HG03354 (cell line): ENCODE results near the gene CRYBB1.

ENCODE experiments used
- ATAC-seq: cut with Tn5 transposase; IDR thresholded peaks from one replicate; pipeline ENCODE4 v1.9.1; 2021; ENCODE audit warnings: mild to moderate bottlenecking; ENCODE audit not compliant: unreplicated experiment, poor library complexity, severe bottlenecking

Gene CRYBB1

DNA sequence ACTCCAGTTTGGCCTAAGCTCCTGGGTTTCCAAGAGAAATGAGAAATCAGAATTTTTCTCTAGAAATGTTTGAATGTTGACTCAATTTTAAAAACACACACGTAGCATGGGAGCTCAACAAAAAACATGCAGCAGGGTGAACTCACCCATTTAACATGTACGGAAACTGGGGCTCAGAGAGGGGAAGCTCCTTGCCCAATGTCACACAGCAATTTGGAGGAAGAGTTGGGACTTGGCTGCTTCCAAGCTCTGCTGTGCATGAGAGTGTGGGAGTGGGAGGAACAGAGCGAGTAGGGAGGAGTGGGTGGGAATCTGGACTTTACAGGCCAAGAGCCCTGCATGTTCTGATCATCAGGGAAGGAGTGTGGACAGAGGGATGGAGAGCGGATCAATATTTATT is 33.8 kb downstream of the CRYBB1 start:
- no peak for ATAC-seq

DNA sequence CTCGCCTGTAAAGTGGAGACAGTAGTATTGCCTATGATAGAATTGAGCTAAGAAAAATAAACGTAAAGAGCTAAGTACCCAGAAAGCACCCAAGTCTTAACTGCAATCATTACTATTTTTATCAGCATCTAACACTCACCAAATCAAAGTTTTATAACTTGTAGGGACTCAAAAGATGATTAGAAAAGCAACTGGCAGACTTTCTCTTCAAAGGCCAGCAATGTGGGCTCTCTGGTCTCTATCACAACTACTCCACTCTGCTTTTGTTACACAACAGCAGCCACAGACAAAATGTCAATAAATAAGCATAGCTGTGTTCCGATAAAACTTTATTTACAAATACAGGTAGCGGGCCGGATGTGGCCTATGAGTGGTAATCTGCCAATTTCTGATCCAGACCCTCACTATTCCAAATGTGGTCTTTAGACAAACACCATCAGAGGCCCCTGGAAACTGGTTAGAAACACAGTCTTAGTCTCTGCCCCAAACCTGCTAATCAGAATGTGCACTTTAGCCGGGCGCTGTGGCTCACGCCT is 36.1 kb downstream of the CRYBB1 start:
- ATAC-seq, result no peak

DNA sequence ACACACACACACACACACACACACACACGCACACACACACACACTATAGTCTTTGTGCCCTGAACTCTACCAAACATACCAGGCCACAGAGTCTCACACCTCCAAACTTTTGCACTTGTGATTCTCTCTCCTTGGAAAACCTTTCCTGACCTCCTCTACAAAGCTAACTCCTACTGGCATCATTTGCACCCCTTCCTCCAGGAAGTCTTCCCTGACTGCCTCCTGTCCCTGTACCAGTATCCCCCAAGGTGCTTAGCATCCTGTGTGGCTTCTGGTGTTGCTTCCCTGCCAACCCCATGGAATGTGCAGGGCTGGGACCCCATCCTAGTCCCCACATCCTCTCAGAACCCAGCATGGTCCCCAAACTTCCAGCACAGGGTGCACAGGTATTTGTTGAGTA is 36.8 kb downstream of the CRYBB1 start:
- ATAC-seq, result no peak

DNA sequence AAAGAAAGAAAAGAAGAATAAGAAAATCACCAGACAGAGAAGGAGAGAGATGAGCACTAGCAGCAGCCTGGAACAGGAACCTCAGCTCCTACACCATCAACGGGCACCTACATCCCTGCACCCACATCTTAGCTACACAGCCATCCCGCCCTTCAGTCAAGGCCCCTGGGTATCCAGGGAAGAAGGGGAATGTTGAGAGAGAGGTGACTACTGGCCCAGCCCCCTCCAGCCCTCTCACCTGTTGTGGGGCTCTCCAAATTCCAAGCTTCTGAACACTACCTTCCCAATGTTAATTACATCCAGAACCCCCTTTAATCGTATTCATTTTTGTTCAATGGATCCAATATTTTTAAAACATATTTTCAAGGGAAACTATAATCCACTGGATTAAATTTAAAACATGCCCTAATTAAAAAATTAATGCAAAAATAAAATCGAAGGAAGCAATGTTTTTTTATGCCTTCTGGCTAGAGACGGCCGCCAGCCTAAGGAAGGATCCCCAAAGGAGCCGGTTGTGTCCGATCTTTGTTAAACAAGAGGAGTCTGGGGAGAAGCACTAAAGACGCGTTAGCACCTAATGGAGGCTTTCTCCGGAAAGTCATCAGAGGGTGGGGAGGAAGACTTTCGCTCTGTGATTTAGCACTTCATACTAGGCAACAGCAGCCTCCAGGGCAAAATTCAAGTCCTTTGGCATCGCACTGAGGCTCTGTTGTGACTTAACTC is 37.4 kb downstream of the CRYBB1 start:
- no peak for ATAC-seq

DNA sequence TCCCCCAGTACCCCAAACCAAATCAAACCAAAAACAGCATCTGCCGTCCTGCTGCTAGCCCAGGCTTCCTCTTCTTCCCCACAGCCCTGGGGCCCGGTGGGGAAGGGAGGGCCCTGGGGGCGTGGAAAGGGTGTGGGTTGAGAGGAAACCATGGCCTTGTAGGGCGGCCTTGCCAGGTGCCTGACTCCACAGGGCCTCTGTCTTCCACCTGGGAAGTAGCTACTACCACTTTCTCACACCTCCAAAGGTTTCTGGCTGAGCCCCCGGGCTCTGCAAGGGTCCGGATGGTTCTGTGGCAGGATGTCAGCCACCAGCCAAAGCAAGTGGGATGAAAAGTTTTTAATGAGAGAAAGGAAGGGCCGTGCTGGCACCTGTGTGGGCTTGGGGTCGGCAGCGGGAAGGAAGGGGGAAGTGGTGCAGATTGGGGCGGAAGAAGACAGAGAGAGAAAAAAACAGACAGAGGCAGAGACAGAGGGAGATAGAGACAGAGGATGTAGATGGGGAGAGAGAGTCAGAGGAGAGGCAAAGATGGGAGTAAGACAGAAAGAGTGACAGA is 38.4 kb downstream of the CRYBB1 start:
- peak; percentile 85 for ATAC-seq

DNA sequence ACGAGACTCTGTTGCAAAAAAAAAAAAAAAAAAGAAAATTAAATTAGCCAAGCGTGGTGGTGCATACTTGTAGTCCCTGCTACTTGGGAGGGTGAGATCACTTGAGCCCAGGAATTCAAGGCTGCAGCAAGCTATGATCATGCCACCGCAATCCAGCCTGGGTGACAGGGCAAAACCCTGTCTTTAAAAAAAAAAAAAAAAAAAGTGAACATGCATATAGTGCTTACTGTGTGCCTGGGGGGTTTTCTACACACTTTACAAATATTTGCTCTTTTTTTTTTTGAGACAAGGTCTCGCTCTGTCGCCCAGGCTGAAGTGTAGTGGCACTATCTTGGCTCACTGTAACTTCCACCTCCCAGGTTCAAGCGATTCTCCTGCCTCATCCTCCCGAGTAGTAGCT is 40.7 kb downstream of the CRYBB1 start:
- ATAC-seq, result no peak

DNA sequence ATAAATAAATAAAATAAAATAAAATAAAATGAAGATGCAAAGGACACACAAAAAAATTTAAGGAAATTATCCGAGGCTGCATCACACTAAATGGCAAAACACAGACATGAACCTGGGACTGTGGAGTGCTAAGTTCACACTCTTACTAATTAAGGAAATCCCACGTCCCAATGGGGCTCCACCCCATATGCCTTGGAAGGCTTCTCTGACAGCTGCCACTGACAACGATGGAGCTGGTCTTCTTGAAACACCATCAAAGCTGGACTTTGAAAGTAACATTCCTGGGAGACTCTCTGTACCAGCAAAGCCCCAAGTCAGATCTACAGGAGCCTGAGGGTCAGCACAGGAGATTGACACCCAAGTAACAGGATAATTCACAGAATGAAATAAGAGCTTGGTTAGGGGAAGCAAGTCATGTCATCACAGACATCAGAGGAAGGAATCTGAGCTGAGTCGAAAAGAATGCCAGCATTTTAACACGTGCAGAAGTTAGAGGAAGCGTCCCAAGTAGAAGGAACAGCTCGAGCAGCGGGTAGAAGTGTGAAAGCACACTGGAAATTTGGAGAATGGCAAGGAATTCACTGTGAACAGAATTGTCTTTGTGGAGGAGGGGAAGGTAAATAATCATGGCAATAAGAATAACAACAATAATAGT is 41.7 kb downstream of the CRYBB1 start:
- ATAC-seq, result no peak

DNA sequence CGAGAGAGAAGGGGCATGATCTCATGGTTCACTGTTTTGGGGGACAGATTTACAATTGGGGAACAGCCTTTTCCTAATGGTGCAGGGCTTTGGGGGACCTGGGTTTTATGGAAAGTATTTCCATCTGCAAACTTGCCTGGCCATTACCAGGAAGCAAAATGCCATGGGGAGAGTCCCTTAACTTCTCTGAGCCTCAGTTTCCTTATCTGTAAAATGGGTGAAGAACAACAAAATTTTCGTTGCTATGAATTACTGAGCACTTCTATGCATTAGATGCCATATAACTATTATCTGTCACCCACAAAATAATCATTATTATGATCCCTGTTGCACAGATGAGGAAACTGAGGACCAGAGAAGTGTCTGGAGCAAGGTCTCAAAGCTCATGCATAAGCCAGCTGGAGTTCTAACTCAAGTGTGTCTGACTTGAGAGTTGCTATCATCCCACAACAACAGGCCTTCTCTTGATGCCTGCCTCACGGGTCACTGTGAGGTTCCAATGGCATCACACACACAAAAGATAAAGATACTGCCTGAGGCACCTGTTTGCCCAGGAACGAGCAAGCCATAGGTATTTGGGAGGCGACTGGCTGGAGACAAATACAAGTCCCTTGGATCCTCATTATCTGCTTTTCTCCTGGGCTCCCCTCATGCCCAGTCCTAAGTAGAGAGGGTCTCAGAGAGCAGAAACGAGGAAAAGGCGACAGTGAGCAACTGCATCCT is 43.7 kb downstream of the CRYBB1 start:
- ATAC-seq, result no peak

DNA sequence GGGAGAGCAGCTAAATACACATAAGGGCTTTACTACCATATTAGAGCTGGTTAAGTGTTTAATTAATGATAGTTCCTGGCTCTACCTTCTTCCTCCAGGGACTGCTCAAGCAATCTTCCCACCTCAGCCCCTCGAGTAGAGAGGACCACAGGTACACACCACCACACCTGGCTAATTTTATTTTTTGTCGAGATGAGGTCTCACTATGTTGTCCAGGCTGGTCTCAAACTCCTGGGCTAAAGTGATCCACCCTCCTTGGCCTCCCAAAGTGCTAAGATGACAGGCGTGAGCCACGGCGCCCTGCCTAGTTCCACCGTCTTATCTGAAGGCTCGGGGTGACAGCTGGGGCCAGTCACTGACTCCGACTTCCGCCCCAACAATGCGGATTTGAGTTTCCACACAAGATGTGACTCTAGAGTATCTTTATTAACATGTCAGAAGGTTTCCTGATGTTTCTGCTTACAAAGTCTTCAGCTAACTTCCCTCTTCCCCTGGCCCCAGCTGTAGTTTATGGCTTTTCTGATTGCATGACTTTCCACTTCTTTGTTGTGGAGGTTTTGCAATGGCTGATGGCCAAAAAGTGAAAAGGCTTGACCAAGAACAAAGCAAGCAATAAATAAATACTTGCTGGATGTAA is 44.7 kb downstream of the CRYBB1 start:
- ATAC-seq, result no peak

DNA sequence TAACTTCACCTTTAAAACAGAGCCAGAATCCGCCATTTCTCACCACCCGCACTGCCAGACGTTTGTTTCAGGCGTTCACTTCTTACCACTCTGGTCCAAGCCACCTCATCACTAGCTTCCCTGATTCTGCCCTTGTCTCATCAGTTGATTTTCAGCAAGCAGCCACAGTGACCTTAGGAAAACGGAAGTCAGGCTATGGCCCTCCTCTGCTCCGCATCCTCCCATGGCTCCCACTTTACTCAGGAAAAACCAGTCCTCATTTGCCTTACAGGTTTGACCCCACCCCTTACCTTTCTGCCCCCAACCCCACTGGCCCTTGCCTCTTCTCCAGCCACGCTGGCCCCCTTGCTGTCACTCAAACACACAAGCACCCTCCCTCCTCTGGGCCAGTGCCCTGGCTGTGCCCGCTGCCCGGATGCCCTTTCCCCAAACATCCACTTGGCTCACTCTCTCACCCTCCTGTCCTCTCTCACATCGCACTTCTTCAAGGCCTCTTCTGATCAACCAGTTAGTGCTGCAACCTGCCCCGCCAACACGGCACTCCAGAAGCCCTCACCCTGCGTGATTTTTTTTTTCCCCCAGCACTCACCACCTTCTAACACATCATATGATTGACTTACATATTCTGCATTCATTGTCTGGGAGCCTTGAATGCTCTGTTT is 46.8 kb downstream of the CRYBB1 start:
- ATAC-seq, result no peak

DNA sequence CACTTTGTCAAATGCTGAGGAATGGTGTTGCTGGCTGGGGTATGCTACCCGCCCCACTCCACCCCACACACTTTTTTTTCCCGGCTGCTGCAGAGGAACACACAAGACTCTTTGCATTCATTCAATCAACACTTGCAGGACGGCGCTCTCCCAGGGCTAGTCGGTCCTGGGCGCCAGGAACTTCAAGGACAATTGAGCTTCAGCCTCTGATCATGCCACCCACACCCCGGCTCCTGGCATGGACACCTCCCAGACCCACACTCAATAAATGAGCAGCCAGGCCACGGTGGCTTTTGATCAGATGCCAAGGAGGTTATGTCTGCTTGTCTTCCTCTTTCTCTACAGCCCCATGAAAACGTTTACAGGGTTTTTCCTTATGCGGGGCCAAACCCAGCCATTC is 47.7 kb downstream of the CRYBB1 start:
- ATAC-seq, result no peak

DNA sequence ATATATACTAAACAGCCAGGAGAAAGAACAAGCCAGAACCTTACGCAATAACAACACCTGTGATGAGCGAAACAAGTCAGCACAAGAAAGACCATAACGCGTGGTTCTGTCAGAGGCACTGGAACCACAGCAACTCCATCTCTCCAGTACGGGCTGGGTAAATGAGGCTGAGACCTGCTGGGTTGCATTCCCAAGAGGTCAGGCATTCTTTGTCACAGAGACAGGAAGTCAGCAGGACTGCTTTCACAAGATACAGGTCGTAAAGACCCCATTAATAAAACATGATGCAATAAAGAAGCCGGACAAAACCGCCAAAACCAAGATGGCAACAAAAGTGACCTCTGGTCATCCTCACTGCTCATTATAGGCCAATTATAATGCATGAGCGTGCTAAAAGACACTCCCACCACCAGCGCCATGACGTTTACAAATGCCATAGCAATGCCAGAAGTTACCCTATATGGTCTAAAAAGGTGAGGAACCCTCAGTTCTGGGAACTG is 49.6 kb downstream of the CRYBB1 start:
- ATAC-seq, result no peak

DNA sequence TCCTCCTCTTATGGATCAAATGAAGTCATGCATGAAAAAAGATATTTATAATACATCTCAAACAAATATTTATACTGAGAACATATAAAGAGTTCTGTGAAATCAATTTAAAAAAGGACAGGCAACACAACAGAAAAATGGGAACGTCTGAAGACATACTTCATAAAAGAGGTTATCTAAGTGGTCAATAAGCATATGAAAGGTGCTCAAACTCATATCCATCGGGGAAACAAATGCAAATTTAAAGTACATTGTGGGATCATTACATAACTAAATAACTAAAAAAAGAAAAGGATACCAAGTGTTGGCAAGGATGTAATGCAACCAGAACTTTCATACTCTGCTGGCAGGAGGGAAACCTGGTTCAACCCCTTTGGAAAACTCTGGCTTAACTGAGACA is 50.2 kb downstream of the CRYBB1 start:
- no peak for ATAC-seq

DNA sequence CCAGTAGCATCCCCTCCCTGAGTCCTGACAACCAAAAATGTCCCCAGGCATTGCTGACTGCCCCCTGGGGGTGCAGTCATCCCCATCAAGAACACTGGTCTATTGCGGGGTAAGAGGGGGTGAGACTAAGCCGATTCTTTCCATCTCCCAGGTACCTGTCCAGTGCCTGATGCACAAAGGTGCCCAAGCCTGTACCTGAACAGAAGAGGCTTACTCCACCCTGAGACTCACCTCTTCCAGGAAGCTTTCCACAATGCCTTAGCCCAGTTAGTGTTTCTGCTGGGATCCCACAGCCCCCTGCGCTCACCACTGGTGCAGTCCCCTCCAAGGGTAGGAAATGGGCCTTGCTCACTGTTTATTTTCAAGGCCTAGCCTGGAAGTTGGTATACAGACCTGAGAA is 50.8 kb downstream of the CRYBB1 start:
- ATAC-seq, result no peak

DNA sequence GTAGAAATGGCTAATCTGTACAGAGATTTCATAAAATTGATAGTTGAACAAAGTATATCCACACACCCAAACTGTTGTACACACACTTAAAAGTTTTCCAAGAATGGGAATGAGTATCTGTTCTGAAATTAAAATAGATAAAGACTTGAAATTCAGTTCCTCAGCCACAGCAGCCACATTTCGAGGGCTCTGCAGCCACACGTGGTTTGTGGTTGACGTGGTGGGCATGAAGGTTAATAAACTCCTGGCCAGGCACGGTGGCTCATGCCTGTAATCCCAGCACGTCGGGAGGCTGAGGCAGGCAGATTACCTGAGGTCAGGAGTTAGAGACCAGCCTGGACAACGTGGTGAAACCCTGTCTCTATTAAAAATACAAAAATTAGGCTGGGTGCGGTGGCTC is 51.9 kb downstream of the CRYBB1 start:
- no peak for ATAC-seq

DNA sequence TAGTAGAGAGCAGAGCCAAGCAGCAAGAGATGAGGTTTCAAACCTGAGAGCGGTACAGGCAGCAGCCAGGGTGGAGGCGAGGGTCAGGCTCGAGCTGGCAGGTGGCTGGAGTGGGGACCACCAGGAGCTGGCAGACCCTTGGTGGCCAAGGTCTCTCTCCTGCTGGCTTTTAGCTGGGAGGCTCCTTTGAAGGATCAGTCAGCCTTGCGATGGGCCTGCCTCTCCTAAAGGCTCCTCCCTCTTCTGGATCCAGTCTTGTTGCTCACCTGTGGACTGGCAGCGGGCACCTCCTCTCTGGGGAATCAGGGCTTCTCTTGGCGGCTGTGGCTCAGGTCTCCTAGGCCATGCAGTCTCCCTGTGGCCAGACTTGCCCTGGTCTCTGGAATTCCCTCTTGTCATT is 52.6 kb downstream of the CRYBB1 start:
- no peak for ATAC-seq

DNA sequence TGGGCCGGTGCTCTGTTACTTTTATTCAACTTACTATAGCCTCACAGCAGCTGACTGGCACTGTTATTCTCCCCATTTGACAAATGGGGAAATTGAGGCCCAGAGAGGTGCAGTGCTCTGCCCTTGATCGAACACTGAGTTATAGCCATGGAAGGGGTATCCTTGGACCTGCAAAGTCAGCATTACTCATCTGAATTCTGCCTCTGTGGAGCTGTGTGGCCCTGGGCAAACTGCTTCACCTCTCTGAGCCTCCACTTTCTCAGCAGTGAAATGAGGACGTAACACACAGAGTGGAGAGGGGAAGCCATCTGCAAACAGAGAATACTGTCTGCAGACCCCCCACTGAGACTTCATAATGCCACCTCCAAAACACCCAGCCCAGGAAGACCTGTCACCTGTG is 53.2 kb downstream of the CRYBB1 start:
- ATAC-seq, result no peak

DNA sequence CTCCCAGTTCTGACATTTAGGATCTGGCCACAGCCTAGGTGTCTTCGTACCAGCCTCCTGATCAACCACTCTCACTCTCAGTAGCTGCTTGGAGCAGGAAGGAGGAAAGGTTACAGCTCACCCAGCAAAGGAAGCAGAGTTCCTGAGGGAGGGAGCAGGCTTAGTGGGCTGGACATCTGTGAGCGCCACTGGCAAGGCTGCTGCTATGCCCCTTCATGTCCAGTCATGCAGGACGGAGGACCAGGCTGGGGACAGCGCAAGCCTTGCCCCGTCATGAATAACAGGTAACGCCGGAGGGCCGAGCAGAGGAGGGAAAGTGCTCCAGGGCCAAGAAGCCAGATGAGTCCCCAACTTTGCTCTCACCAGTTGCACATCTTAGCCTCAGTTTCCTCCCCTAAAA is 53.6 kb downstream of the CRYBB1 start:
- ATAC-seq, result no peak

DNA sequence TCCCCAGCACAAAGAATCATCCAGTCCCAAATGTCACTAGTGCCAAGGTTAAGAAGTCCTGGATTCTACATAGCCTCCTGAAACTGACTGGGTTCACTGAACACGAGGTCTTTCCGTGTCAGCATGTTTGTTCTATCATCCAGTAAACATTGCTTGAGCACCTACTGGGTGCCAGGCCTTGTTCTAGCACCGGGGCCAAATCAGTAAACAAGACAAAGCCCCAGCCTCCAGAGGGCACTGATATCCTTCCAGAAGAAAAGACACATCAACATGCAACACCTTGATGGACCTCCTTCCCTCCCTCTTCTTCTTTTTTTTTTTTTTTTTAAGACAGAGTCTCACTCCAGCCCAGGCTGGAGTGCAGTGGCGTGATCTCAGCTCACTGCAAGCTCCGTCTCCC is 54.8 kb downstream of the CRYBB1 start:
- no peak for ATAC-seq
